Thymus (tissue), 11 donors: Measurements from ENCODE around the gene INTS1. TPM values are rescaled to one million over a fixed set of nuclear protein-coding genes. Genes with fewer than 3 reads are reported as not detected.

Source experiments
- DNase-seq, 9 donors: peaks; one replicate each; pipeline ENCODE4 v3.0.0-alpha.2; 2013; ENCODE audit warnings: low spot score in 9 of 9, low read depth in 6 of 9, missing footprints in 1 of 9
- H3K27ac ChIP-seq, 2 donors: one replicate each; pipeline ENCODE4 v1.5.1; 2013; ENCODE audit warnings: control low read depth in 1 of 2, low read depth in 1 of 2, low read length in 1 of 2, mild to moderate bottlenecking in 1 of 2, moderate library complexity in 1 of 2
- H3K27me3 ChIP-seq, 2 donors: one replicate each; pipeline ENCODE4 v1.5.1; 2013; ENCODE audit warnings: low read length in 1 of 2; ENCODE audit not compliant: control insufficient read depth in 2 of 2, insufficient read depth in 1 of 2
- H3K36me3 ChIP-seq, 2 donors: one replicate each; pipeline ENCODE4 v1.5.1; 2013; ENCODE audit warnings: low read length in 1 of 2, mild to moderate bottlenecking in 1 of 2, moderate library complexity in 1 of 2; ENCODE audit not compliant: control insufficient read depth in 2 of 2, insufficient read depth in 2 of 2
- H3K4me1 ChIP-seq, 2 donors: one replicate each; pipeline ENCODE4 v1.5.1; 2013; ENCODE audit warnings: low read length in 2 of 2; ENCODE audit not compliant: control insufficient read depth in 2 of 2, insufficient read depth in 2 of 2
- H3K4me3 ChIP-seq, 2 donors: one replicate each; pipeline ENCODE4 v1.5.1; 2013; ENCODE audit warnings: low read length in 2 of 2, control low read depth in 1 of 2, mild to moderate bottlenecking in 1 of 2
- H3K9me3 ChIP-seq, 2 donors: one replicate each; pipeline ENCODE4 v1.5.1; 2013; ENCODE audit warnings: low read length in 1 of 2, mild to moderate bottlenecking in 1 of 2; ENCODE audit not compliant: control insufficient read depth in 2 of 2, insufficient read depth in 1 of 2
- WGBS: extraction: QIAGEN DNeasy Blood & Tissue Kit; methylation state at CpG from one replicate; pipeline ENCODE4 v1.1.7; 2013; 5-methylcytosine and 5-hydroxymethylcytosine counted together
- polyA plus RNA-seq: library from polyadenylated mRNA; stranded (reverse); fragments of 200-250 nt; gene quantifications from one replicate; pipeline ENCODE4 v1.2.3, GENCODE V29; 2013
- total RNA-seq: library from RNA; stranded (reverse); fragments of 120-200 nt; gene quantifications from one replicate; pipeline ENCODE4 v1.2.4, GENCODE V29; 2013
- donor health status: healthy.

Gene INTS1
- total and polyA plus RNA-seq, 2 donors, result 19.6 to 287 TPM

DNA sequence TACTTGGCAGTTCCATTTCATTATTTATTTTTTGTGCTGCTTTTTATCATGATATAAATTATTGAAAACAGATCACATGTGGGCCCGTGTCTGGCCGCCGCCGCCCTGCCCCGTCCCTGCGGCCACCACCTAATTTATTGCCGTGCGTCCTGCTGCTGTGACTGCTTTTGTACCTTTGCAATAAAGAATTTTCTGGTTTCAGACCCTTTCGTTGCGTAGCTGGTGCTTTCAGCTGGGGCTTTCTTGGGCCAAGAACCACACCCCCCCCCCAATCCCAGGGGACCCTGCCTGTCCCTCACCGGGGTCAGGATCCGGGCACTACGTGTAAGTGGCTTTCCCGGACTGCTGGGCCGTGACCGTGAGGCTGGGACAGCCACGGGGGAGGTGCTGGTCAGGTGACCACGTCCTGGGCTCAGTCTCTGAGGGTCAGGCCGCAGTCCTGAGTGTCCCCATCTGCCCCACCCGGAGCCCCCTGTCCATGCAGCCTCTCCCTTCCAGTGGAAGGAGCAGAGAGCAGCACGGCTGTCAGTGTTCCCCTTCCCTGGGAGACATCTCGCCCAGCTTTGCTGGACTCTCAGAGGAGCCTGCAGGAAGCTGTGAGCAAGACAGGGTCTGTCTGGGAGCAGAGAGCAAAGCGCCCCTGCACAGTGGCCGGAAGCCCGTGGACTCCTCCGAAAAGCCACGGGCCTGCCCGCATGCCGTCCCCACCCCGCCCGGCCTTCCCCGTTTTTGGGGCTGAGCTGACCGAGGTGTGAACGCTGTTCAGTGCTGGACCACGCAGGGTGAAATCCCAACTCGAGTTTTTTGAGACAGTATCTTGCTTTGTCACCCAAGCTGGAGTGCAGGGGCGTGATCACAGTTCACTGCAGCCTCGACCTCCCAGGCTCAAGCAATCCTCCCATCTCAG, 38.9 kb upstream of the INTS1 start:
- Histone ChIP-seq H3K9me3 (peaks cover 0 to 3% of the 10 kb centered on the region in 2 donors), H3K4me3 (no peak overlapping the region), H3K27ac (no peak overlapping the region), H3K36me3 (peaks cover 72 to 90% of the 10 kb centered on the region in 2 donors), H3K27me3 (no peaks in the 10 kb centered on the region), H3K4me1 (peaks cover 0 to 4% of the 10 kb centered on the region in 2 donors)
- 96% methylated on average over 38 of the region's 38 CpGs for WGBS
- no peak for DNase-seq

DNA sequence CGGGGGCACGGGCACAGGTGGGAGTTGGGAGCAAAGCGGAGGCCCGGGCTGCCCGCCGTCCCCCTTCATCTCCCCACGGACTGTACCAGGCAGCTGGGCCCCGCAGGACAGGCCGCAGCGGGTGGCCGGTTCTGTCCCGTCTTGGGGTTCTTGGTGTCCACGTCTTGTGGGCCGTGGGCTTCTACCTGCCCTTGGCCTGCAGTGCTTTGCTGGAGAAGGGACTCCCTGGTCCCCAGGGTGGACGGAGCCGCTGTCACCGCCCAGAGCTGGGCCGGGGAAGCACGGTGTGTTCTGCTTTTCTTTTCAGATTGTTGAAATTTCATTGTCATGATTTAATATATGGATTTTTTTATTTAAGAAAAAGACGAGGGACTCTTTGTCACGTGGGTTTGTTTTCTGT, 38.1 kb upstream of the INTS1 start:
- peaks cover 0 to 3% of the 10 kb centered on the region in 2 donors for H3K9me3 ChIP-seq
- no peak overlapping the region for H3K4me3 ChIP-seq
- H3K27me3 ChIP-seq, result peaks cover 0 to 3% of the 10 kb centered on the region in 2 donors
- DNase-seq, result no peak
- peaks cover 0 to 12% of the 10 kb centered on the region in 2 donors for H3K4me1 ChIP-seq
- 98% methylated on average over 21 of the region's 21 CpGs for WGBS
- H3K36me3 ChIP-seq, result peaks cover 79 to 93% of the 10 kb centered on the region in 2 donors
- no peak overlapping the region for H3K27ac ChIP-seq

DNA sequence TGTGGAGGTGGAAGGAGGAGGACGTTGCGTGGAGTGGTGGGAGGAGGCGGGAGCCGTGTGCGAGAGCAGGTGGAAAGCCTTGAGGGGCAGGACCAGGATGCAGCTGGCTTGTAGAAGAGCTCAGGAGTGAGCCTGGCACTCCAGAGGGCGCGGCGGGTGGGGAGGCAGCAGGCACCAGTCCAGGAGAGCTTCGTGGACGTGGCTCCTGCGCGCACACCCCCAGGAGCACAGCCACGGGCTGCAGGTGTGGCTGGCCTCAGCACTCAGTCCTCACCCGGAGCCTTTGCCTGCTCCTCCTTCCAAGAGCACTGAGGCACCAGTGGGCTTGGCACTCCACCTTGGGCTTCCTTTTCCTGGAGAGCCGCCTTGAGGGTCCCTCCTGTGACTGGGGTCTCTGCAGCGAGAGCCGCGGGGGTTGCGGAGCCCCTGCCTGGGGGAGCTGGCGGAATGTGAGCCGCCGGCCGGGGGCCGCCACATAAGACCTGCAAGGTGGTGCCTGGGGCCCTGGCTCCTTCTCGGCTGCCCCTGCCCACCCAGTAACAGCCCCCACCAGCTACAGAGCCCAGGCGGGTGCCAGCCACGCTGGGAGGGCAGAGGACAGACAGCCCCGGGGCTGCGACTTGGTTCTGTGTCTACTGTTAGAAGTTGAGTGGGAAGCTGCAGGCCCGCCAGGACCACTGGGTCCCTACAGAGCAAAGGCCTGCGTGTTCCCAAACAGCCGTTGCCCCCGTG, 37.4 kb upstream of the INTS1 start:
- H3K4me3 ChIP-seq, result no peak overlapping the region
- H3K4me1 ChIP-seq, result peaks cover 3 to 19% of the 10 kb centered on the region in 2 donors
- no peak overlapping the region for H3K27ac ChIP-seq
- no peak for DNase-seq
- peaks cover 0 to 6% of the 10 kb centered on the region in 2 donors for H3K27me3 ChIP-seq
- H3K9me3 ChIP-seq, result peaks cover 0 to 3% of the 10 kb centered on the region in 2 donors
- peaks cover 87 to 100% of the 10 kb centered on the region in 2 donors for H3K36me3 ChIP-seq
- WGBS, result 97% methylated on average over 33 of the region's 33 CpGs

DNA sequence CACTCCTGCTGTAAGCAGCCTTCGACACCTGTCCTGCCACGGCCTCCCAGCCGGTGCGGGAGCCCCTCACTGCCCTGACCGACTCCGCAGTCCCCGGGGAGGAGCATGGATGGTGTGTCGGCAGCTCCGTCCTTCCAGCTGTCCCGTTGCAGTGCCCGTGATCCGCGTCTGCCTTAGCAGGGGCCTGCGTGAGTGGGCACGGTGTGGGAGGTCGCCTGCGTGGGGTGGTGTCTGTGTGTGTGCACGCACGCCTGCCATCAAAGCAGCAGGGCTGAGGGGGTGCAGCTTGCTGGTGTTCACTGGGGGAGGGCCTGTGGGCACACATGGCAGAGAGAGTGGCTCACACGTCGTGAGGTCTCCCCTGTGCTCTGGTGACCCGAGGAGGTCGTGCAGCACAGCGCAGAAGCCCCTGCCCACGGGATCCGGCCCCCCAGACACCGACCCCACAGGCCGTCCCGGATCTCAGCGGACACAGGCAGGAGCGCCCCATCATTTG, 36.6 kb upstream of the INTS1 start:
- Histone ChIP-seq H3K36me3 (peaks cover 94 to 100% of the 10 kb centered on the region in 2 donors), H3K4me3 (no peak overlapping the region), H3K9me3 (peaks cover 0 to 3% of the 10 kb centered on the region in 2 donors), H3K27me3 (peaks cover 0 to 6% of the 10 kb centered on the region in 2 donors), H3K4me1 (peaks cover 6 to 27% of the 10 kb centered on the region in 2 donors), H3K27ac (no peak overlapping the region)
- WGBS, result 97% methylated on average over 31 of the region's 31 CpGs
- DNase-seq, result no peak

DNA sequence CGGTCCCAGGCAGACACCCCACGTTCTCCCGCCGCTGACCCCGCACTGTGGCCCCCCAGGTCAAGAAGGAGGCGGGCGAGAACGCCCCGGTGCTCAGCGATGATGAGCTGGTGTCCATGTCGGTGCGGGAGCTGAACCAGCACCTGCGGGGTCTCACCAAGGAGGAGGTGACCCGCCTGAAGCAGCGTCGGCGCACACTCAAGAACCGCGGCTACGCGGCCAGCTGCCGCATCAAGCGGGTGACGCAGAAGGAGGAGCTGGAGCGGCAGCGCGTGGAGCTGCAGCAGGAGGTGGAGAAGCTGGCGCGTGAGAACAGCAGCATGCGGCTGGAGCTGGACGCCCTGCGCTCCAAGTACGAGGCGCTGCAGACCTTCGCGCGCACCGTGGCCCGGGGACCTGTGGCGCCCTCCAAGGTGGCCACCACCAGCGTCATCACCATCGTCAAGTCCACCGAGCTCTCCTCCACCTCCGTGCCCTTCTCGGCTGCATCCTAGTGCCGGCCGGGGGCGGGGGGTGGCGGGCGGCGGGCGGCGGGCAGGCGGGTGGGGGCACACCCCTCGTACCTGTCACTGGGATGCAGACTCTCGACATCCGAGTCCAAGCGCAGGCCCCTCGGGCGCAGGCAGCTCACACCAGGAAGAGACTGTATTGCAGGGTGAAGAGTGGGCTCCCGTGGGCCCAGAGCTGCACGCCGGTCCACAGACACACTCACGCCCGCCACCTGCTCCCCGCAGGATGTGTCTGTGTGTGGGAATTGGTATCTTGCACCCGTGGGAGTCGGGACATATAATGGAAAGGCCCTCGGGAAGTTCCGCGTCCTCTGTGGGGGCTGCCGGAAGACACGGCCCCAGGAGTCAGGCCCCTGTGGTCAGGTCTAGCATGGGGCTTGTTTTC, 35.9 kb upstream of the INTS1 start:
- peaks cover 96 to 100% of the 10 kb centered on the region in 2 donors for H3K36me3 ChIP-seq
- peaks cover 0 to 6% of the 10 kb centered on the region in 2 donors for H3K27me3 ChIP-seq
- peaks cover 0 to 3% of the 10 kb centered on the region in 2 donors for H3K9me3 ChIP-seq
- H3K4me1 ChIP-seq, result peaks cover 6 to 34% of the 10 kb centered on the region in 2 donors
- no peak overlapping the region for H3K27ac ChIP-seq
- H3K4me3 ChIP-seq, result no peak overlapping the region
- WGBS, result 98% methylated on average over 73 of the region's 73 CpGs
- no peak for DNase-seq

DNA sequence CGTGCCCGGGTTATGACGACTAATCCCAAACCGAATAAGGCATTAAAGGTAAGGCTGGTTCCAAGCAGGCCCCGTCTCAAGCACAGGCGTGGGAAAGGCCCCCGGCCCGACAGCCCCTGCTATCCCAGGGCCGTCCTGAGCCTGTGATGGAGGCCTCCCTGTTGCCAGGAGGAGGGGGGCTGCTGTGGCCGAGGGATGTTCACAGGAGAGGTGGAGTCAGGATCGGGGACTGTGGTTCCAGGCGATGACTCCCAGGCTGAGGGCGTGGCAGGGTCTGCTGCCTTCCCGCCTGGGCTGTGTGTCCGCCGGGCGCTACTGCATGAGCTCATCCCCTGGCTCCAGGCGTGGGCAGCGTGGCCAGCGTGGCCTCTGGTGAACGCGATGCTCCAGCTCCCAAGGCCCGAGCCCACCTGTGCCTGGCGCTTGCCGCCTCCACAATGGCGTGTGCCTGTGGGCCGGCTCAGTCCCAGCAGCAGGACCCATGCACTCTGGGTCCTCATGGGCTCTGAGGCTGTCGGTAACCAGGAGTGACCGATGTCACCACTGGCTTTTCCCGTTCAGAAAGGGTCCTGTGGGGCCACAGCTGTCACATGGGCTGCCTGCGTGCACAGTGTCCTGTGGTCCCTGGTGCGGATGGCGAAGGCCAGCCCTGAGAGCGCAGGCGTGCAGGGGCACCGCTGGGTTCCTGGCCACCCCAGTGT, 35.1 kb upstream of the INTS1 start:
- WGBS, result 95% methylated on average over 36 of the region's 36 CpGs
- H3K36me3 ChIP-seq, result peaks cover 97 to 100% of the 10 kb centered on the region in 2 donors
- DNase-seq, result no peak
- no peak overlapping the region for H3K27ac ChIP-seq
- peaks cover 0 to 3% of the 10 kb centered on the region in 2 donors for H3K9me3 ChIP-seq
- no peak overlapping the region for H3K4me3 ChIP-seq
- H3K27me3 ChIP-seq, result peaks cover 0 to 6% of the 10 kb centered on the region in 2 donors
- H3K4me1 ChIP-seq, result peaks cover 6 to 38% of the 10 kb centered on the region in 2 donors

DNA sequence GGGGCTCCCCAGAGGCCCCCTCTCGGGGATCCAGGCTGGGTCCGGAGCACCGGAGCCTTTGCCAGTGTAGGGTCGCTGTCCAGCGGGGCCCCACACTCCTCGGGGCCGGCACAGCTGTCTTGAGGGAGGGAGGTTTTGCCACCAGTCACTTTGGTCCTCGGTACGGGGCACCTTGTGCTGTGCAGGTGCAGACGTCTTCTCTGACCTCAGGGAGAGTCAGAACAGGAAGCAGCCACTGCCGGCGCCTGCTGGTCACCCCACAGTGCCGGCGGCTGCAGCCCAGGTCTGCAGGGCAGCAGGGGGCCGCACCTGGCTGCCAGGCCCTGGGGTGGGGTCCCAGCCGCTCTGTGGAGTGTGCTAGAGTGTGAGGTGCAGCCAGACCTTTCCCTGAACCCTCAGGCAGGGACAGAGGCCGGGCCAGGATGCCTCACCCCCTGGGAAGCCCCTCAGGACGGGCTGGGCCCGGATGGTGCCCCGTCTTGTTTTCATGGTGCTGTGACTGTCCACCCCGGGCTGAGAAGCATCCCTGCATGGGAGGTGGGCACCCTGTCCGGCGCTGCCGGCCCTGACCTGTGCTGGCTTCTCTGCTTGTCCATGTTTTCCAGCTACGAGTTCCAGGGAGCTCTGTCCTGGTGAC, 34.5 kb upstream of the INTS1 start:
- Histone ChIP-seq H3K36me3 (peaks cover 97 to 100% of the 10 kb centered on the region in 2 donors), H3K9me3 (peaks cover 0 to 3% of the 10 kb centered on the region in 2 donors), H3K4me3 (no peak overlapping the region), H3K4me1 (peaks cover 12 to 45% of the 10 kb centered on the region in 2 donors), H3K27ac (no peak overlapping the region), H3K27me3 (peaks cover 0 to 8% of the 10 kb centered on the region in 2 donors)
- DNase-seq, result no peak
- WGBS, result 87% methylated on average over 25 of the region's 25 CpGs
